Renal pelvis (tissue), 4 donors: Measurements from ENCODE around the gene CST1. TPM values are rescaled to one million over a fixed set of nuclear protein-coding genes. Genes with fewer than 3 reads are reported as not detected.
"Not testable (repeated sequence)": the region's sequence is repeated elsewhere in the genome, so short reads cannot be mapped to it uniquely, and the experiment has no call there.

Experiments
- DNase-seq: peaks from one replicate; pipeline ENCODE4 v3.0.0-alpha.2; 2013
- polyA plus RNA-seq, 3 donors: library from polyadenylated mRNA; unstranded; fragments of 120-200 nt; gene quantifications; one replicate each; pipeline ENCODE4 v1.2.1, GENCODE V29; 2013; ENCODE audit not compliant: insufficient read length in 3 of 3

The CST1 gene
- polyA plus RNA-seq, 3 donors, result 0.11 TPM; not detected in 2

DNA sequence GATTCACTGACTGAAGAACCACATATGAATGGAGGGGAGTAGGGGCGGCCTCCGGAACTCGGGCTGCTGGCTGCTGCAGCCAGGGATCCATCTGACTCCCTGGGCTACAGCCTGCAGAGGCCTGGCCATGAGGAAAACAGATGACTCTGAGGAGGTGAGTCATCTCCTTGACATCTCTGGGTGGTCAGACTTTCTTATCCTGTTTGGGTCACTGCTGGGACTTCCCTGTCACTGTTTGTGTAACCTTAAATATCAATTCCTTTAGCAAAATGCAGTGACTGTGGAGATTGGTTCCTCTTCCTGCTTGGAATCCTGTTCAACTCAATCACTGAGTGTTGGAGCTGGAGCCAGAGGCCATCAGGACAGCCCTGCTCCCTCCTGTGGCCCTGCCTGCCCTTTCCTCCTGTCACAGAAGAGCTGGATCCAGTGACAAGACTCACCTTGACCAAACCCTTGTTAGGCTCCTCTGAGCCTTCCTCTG lies 4.4 kb upstream of the CST1 start:
- not testable (repeated sequence) for DNase-seq

- DNase-seq, result no peak
Observed at GRCh38 chr20:23754731-23755130, 4.0 kb upstream of the CST1 start.

GRCh38 chr20:23753589-23753988 lies 2.9 kb upstream of the CST1 start:
- no peak for DNase-seq

GRCh38 chr20:23753194-23753548 lies 2.4 kb upstream of the CST1 start:
- DNase-seq, result no peak

DNA sequence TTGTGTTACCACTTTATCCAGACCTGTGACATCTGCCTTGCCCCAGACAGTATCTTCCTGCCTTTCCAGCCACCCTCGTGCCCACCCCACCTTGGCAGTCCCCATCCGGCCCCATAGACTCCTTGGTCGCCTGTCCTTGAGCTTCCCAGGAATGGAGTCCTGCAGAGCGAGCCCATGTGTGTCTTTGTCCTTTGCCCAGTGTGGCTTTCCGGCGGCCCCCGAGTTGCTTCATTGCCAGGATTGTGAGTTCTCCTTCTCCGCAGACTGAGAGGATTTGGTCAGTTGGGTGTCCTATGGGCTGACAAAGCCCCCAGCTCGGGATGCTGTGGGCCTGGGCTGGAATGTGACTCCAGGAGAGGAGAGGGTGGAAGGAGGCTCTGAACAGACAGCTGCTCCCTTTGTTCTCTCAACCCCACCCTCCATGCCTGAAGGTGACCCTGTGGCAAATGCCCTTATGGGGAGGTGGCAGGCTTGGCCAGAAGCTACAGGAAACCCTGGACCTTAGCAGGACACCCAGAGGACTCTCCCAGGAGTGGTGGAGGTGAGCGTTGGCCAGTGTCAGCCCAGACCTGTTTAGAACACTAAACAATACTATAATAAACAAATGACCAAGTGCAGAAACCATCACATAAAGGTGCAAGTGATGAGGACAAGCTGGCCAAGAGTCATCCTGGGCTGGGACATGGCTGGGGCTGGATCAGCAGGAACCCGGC lies 1.9 kb upstream of the CST1 start:
- no peak for DNase-seq

- no peak for DNase-seq
Observed at GRCh38 chr20:23752019-23752418, 1.3 kb upstream of the CST1 start.

DNA sequence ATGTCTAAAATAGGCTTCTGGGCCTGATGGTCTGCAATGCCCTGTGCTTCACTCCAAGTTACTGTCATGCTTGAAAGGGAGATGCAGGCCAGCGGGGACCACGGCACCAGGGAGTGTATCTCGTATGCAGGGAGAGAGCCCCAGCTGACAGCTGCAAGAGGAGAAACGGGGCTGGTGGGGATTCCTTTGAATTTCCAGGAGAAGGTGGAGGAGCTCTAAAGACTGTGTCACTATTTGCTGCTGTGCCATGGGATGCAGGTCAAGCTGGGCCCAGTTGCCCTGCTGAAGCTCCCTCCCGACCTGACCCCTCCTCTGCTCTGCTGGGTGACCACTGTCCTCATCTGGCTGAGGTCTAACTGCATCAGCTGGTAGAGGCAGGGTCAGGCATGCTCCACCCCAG lies 989 bp downstream of the CST1 start:
- DNase-seq, result no peak

DNA sequence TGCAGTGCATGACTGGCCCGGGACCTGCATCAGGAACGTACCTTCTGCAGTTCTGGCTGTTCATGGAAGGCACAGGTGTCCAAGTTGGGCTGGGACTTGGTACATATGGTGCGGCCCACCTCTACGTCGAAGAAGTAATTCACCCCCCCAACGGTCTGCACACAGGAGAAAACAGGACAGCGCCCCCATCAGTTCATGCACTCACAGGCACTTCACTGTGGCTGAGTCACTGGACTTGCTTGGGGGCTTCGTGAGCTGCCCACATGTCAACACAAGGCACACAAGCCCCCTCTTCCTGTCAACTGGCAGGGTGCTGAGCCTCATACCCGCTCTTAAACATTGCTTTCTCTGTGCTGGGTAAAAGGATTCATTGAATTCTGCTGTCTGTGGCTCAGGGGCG lies 1.8 kb downstream of the CST1 start:
- not testable (repeated sequence) for DNase-seq

DNA sequence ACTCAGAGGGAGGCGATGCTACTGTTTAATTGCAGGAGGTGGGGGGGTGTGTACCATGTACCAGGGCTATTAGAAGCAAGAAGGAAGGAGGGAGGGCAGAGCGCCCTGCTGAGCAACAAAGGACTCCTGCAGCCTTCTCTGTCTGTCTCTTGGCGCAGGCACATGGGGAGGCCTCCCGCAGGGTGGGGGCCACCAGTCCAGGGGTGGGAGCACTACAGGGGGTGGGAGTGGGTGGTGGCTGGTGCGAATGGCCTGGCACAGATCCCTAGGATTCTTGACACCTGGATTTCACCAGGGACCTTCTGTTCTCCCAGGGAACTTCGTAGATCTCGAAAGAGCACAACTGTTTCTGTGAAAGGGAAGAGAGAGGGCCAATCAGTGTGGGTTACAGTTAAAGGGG lies 3.2 kb downstream of the CST1 start:
- DNase-seq, result not testable (repeated sequence)

GRCh38 chr20:23747092-23747491 lies 3.6 kb downstream of the CST1 start:
- DNase-seq, result not testable (repeated sequence)

DNA sequence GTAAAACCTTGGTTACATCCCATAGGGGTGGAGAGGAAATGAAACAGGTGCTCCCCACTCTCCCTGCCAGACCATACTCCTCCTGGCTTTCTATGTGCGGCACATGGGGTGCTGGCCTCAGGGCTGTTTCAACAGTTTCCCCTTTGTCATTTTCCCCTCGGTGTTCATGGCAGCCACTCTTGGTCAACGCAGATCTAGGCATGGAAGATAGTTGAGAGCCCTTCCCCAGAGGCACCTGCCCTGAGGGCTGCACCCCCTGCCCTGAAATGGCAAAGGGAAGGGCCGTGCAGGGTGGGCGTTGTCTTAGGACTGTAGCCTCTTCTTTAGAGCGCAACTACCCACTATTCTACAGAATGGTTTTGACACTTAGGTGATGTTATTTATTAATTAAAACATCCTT lies 4.4 kb downstream of the CST1 start:
- no peak for DNase-seq

GRCh38 chr20:23745247-23745646 lies 5.5 kb downstream of the CST1 start:
- DNase-seq, result no peak

GRCh38 chr20:23744817-23745216 lies 5.9 kb downstream of the CST1 start:
- no peak for DNase-seq

DNA sequence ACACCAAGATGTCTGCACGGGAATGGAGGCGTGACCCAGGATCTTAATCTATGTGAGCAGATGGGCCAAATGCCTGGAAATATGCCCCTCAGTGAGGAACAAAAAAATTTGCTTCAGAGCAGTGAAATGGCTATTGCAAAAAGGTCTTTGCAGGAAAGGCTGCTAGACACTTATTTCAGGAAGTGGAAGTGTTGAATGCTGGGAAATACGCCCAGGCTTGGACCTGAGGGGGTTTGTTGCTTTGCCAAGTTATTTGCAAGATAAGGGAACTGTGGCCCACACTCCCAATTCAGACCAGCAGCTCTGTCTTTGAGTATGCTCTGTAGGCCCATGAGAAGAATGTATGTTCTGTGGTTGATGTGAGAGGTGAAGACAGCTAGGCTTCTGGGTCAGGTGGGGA lies 15.3 kb downstream of the CST1 start:
- not testable (repeated sequence) for DNase-seq

DNA sequence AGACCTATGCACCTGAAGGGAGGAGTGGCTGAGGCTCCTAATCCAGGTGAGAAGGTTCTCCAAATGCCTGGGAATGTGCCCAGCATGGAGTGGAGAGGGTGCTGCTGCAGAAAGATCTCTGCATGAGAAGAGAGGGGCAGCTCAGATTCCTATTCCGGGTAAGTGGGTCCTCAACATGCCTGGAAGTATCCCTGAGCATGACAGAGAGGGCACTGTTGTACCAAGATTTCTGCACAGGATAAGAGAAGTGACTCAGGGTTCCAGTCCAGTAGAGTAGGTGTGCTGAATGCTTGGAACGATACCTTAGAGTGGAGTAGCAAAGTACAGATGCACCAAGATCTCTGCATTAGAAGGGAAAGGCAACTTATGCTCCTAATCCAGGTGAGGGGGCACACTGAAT lies 15.8 kb downstream of the CST1 start:
- not testable (repeated sequence) for DNase-seq

- not testable (repeated sequence) for DNase-seq
Observed at GRCh38 chr20:23734440-23734839, 16.3 kb downstream of the CST1 start.

DNA sequence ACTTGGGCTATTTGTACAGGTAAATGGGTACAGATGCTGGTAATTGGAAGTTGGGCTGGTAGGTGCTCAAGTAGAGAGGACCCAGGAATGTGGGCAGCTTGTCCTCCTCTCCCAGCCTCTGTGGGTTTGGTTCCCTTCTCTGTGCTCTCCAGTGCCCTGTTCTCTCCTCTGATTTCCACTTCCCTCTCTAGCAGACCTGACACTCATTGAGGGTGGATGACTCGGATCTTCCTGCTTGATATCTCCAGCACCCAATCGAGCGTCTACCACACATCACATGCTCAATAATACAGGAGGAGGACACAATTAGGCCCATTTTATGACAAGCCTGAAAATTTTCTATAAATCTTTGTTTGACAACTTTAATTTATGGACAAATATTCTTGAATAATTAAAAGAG lies 23.7 kb downstream of the CST1 start:
- DNase-seq, result no peak

DNA sequence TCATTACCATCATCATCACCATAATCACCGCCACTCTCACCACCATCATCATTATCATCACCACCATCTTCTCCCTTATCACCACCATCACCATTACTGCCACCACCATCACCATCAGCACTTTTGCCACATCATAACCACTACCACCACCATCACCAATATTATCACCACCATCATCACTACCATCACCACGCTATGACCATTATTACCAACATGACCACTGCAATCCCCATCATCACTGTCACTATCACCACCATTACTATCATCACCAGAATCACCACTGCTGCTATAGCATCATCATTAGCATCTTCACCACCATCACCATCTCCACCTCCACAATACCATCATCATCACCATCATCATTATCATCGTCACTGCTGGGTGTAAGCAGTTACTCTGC lies 25.6 kb downstream of the CST1 start:
- no peak for DNase-seq

GRCh38 chr20:23723659-23724307 lies 27.0 kb downstream of the CST1 start:
- DNase-seq, result not testable (repeated sequence)

DNA sequence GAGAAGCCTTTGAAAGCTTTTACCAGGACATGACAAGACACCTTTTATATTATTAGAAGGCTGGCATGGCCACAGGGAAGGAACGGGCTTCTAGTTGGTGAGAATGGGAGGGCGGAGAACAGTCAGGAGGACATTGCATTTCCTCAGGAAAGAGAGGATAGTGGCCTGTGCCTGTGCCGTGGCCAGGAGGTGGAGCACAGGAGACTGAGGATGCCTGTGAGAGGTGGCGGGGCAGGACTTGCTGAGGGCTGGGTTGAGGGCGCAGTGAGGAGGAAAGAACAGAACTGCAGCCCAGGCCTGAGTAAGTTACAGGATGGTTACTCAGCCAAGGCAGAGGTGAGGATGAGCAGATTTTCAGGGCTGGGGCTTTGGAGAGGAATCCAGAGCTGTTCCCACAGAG lies 27.9 kb downstream of the CST1 start:
- not testable (repeated sequence) for DNase-seq

DNA sequence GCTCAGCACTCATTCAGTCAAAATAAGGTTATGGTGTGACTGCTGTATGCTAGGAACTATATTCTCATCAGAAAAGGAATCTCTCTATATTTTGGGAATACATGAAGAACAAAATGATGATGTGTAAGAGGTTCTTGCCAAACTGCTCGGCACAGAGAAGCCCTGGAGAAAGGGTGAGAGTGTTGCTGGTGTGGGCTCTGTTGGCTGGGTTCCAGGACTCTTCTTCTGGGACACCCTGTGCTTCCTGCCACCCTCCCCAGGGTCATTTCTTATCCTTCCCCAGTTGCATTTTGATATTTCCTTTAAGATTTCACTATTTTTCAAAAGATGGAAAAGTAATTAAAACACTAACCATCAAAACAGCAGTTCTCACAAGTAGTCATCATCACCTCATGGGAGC lies 28.8 kb downstream of the CST1 start:
- DNase-seq, result no peak

DNA sequence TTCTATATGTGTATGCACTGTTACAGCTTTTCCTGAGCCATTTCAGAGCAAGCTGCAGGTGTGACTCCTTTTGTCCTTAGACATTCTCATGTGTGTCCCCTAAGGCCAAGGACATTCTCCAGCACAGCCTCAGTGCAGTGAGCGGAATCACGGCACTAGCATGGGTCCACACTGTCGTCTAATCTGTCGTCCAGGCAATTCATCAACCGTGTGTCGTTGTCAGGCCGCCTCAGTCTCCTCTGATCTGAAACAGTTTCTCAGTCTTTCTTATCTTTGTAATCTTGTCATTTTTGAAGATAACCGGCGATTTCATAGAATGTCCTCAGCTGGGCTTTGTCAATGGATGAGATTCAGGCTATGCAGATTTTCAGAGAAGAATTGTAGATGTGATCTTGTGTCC lies 31.4 kb downstream of the CST1 start:
- not testable (repeated sequence) for DNase-seq

GRCh38 chr20:23711778-23712177 lies 39.0 kb downstream of the CST1 start:
- not testable (repeated sequence) for DNase-seq

DNA sequence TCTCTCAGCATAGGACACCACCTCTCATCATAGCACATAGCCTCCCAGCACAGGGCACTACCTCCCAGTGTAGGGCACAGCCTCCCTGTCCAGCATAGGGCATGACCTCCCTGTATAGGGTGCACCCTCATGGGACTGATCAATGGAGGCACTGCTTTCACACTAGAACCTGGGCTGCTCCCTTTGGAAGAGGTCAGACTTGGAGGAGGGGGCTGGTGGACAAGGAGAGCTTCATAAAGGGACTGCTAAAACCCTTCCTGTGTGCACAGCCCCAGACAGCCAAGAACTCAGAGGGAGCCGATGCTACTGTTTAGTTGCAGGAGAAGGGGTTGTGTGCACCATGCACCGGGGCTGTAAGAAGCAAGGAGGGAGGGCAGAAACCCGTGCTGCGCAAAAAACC lies 40.0 kb downstream of the CST1 start:
- no peak for DNase-seq
